Activated CD4-positive, alpha-beta T cell treated with anti-CD3 and anti-CD28 coated beads for 24 hours (primary cell): ENCODE data around the gene PRPF38A.

Experiments
- DNase-seq, 2 donors: peaks; one replicate each; pipeline ENCODE4 v3.0.0-alpha.2; 2020; ENCODE audit warnings: low read depth in 2 of 2

The PRPF38A gene

GRCh38 chr1:52399629-52400028 lies 4.8 kb upstream of the PRPF38A start:
- DNase-seq, result no peak

DNA sequence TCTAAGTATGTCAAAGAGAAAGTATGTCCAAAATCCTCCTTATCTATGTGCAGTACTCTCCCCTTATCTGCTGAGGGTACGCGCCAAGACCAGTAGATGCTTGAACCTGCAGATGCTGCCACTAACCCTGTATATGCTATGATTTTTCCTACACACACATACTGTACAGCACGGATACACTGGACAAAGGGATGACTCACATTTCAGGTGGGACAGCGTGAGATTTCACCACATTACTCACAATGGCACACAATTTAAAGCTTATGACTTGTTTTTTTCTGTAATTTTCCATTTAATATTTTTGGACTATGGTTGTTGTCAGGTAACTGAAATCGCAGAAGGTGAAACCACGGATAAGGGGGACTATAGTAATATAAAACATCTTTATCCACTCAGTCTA lies 4.3 kb upstream of the PRPF38A start:
- DNase-seq, result no peak

DNA sequence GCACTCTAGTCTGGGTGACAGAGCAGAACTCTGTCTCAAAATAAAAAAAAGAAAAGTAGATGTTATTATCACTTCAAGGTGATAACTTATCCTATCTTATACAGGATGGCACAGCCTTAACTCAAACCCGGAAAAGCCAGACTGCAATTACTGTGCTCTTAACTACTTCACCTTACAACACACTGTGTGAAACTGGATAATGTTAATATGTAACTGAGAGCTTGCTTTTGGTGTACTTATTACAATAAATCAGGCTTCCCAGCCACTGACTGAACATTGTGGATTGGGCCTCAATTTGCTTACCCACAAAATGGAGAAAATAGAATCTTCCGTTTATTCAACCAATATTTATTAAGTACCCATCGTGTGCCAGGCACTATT lies 1.6 kb upstream of the PRPF38A start:
- DNase-seq, result no peak

DNA sequence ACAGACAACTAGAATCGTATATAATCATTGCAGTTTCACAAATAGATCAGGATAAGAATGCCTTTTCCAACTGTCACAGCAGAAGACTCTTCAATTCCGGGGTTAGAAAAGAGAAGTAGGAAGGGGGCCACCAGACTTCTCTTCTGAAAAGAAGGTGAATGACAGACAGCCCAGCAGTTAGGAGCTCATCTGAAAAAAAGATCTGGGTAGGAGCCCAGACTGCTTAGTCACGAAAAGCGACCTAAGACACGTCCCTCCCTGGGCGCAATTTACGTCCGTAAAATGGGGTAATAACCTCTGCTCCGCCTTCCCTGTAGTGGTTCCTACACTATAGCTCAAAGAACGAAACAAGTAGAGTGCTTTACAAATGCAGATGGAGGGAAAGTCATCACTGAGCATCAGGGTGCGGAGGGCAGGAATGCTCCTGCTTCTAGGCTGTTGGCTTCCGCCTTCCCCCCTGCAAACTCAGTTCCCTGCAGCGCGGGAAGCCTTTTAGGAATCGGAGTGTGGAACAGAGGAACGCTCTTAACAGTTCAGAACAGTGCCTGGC lies 761 bp upstream of the PRPF38A start:
- peak; percentile 23 to 40 for DNase-seq

DNA sequence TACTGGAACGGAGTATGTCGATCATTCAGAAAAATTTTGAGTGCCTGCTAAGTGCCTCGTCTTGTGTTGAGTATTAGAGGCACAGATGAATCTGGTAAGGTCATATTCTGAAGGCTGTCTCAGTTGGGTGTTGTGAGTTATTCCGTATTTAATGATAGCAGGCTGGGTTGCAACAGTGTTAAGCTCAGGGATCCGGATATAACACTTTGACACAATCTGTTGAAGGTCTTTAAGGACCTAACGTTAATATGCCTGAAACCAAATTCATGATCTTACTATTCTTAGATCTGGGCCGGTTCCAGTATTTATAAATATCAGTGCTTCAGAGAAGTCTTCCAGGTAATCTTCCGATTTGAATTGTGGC lies 555 bp downstream of the PRPF38A start:
- no peak for DNase-seq

DNA sequence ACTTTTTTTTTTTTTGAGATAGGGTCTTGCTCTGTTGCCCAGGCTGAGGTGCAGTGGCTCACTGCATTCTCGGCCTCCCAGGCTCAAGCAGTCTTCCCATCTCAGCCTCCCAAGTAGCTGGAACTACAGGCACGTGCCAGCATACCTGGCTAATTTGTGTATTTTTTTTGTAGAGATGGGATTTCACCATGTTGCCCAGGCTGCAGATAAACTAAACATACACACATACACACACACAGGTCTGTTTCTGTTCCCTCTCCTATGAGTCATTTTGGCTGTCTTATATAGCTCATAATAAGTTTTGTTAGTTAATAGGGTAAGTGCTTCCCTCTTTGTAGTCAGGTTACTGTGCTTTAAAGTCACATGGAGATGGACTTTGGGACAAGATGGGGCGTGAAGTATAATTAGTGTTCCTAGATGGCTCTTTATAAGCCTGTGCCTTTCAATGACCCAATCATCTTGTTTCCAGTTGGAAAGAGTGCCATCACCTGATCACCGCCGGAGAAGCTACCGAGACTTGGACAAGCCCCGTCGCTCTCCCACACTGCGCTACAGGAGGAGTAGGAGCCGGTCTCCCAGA lies 9.1 kb downstream of the PRPF38A start:
- no peak for DNase-seq

- no peak for DNase-seq
Observed at GRCh38 chr1:52414942-52415341, 10.5 kb downstream of the PRPF38A start.

- no peak for DNase-seq
Observed at GRCh38 chr1:52416811-52417210, 12.4 kb downstream of the PRPF38A start.

DNA sequence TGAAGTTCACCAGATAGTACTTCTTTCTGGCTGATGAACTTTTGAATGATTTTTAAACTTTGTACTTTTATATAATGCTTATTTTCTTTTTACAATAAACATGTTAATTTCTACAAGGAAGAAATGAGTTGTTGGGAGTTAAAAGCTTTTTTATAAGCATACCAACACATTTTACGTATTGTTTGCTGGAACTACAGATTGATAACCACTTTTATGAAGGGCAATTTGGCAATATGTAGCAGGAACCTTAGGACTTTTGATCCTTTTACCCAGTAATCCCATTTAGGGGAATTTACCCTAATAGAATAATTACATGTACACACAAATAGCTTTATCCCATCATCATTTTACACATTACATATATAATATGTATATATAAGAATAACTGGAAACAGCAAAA lies 16.3 kb downstream of the PRPF38A start:
- DNase-seq, result no peak

DNA sequence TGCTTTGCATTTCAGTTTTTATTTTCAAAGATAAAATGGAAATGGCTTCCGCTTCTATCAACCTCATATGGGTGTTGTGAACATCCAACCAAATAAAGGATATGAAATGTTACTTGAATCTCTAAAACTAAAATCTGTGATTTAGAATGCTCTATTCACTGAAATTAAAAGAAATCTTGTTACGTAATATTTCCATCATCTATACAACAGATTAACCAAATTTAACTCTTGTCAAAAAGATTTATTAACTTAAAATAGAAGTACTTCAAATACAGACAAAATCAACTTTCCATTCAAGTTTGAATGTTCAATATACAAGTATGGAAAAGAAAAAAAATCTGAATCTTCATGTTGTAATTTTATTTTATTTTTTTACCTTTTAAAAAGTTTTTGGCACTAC lies 18.7 kb downstream of the PRPF38A start:
- DNase-seq, result no peak

DNA sequence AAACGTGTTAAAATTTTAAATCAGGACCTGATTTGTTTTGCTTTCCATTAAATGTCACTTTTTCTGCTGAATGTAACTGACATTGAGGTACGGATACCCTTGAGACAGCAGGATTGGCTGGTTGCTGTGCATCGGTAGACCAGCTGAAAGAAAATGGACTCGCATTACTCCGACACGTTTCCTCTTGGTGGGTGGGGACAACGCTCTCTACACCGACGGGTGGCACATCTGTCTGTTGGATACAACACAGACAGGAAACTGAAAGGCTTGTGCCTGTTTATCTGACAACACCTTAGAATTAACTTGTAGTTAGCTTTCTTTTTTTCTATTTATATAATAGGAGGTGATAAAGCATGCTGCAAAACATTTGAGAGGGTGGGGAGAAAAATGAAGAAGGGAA lies 19.4 kb downstream of the PRPF38A start:
- peak; percentile 22 to 31 for DNase-seq

GRCh38 chr1:52424231-52424636 lies 19.8 kb downstream of the PRPF38A start:
- no peak for DNase-seq

- DNase-seq, result no peak
Observed at GRCh38 chr1:52424813-52425212, 20.4 kb downstream of the PRPF38A start.

DNA sequence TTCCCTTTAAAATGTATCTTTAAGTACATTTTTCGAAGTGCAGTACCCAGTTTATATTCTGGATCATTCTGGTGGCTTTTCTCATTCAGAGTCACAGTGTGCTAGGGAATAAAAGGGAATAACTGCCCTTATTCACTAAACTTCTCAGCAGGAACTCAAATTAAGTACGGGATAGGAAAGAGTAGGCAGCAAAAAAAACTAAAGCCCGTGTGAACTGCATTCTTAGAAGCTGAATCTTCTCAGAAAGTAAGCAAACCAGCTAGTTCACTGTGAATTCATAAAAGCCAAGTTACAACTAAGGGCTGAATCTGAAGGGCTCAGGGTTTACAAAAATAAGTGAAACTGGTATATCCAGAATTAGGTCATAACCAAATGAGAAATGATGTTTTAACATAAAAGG lies 22.0 kb downstream of the PRPF38A start:
- DNase-seq, result no peak

- DNase-seq, result no peak
Observed at GRCh38 chr1:52427152-52427551, 22.8 kb downstream of the PRPF38A start.

DNA sequence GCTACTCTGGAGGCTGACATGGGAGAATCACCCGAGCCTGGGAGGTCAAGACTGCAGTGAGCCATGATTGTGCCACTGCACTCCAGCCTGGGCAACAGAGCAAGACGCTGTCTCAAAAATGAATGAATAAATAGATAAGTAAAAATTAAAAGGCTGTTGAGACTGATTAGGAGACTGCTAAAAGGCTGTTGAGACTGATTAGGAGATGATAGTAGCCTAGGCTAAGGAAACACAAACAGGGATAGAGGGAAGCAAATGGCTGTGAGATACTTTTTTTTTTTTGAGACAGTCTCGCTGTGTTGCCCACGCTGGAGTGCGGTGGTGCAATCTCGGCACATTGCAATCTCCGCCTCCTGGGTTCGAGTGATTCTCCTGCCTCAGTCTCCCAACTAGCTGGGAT lies 28.4 kb downstream of the PRPF38A start:
- no peak for DNase-seq

GRCh38 chr1:52435211-52435610 lies 30.8 kb downstream of the PRPF38A start:
- no peak for DNase-seq

DNA sequence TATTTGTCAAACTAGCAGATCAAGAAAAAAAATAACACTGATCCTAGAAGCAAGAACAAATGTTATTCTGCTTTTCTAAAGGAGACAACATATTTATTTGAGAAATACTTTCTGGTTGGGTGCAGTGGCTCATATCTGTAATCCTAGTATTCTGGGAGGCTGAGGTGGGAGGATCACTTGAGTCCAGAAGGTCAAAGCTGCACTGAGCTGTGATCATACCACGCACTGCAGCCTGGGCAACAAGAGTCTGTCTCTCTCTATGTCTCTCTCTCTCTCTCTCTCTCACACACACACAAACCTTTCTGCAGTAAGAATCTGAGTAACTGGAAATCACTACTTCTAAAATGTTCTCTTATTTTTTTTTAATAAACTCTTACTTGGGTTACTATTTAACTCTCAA lies 31.2 kb downstream of the PRPF38A start:
- DNase-seq, result no peak

DNA sequence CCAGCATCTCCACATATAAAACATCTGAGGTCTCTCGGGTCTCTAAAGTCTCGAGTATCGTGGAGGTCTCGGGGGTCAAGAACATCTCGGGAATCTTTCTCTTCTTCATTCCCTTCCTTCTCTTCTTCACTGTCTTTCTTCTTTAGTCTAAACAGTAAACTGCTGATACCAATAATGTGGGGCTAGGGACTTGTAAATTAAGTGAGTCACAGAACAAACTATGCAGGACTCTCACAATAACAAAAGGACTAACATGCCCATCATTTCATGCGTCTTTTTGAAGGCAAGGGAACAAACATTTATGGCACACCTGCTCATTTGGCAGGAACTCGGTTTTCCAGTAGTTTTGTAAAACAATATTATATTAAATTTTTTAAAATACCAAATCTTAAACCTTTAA lies 32.4 kb downstream of the PRPF38A start:
- DNase-seq, result no peak

- no peak for DNase-seq
Observed at GRCh38 chr1:52439976-52440375, 35.6 kb downstream of the PRPF38A start.

DNA sequence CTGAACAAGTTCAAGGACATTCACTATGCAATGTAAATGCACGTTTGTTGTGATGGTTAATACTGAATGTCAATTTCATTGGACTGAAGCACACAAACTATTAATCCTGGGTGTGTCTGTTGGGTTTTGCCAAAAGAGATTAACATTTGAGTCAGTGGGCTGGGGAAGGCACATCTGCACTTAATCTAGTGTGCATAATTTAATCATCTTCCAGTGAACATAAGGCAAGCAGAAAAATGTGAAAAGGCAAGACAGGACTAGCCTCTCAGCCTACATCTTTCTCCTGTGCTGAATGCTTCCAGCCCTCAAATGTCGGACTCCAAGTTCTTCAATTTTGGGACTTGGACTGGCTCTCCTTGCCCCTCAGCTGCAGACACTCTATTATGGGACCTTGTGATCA lies 40.1 kb downstream of the PRPF38A start:
- no peak for DNase-seq

- no peak for DNase-seq
Observed at GRCh38 chr1:52454127-52454526, 49.7 kb downstream of the PRPF38A start.

GRCh38 chr1:52454779-52455178 lies 50.4 kb downstream of the PRPF38A start:
- no peak for DNase-seq

DNA sequence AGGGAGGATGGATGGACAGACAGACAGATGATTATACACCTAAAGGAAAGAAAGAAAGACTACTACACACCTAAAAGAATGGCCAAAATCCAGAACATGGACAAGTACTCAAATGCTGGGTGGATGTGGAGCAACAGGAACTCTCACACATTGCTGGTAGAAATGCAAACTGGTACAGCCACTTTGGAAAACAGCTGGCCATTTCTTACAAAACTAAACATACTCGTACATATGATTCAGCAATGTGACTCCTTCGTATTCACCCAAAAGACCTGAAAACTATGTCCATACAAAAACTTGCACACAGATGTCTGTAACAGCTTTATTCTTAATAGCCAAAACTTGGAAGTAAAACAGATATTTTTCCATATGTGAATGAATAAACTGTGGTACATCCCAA lies 51.3 kb downstream of the PRPF38A start:
- DNase-seq, result no peak
